Measurements from ENCODE around the gene BACE2.
"Not testable (repeated sequence)": the region's sequence is repeated elsewhere in the genome, so short reads cannot be mapped to it uniquely, and the experiment has no call there.

BACE2 gene

DNA sequence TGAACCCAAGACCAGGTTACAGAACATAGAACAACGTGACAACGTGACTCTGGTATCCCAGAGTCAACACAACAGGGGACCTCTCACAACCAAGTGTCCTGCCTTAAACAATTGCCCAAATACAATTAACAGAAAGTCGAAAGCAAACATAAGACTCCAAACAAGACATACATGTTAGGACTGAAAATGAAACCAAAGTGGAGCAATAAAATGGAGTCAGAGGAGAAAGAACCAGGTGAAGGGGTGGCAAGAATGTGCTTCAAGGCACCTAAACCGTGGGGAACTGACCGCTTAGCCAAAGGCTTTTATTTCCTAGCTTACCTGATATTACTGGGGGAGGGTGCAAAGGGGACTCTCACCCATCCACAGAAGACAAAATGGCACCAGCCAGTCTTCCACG lies 17.8 kb downstream of the BACE2 start:
- DNase-seq (ENCODE audit: low read depth): no peak

DNA sequence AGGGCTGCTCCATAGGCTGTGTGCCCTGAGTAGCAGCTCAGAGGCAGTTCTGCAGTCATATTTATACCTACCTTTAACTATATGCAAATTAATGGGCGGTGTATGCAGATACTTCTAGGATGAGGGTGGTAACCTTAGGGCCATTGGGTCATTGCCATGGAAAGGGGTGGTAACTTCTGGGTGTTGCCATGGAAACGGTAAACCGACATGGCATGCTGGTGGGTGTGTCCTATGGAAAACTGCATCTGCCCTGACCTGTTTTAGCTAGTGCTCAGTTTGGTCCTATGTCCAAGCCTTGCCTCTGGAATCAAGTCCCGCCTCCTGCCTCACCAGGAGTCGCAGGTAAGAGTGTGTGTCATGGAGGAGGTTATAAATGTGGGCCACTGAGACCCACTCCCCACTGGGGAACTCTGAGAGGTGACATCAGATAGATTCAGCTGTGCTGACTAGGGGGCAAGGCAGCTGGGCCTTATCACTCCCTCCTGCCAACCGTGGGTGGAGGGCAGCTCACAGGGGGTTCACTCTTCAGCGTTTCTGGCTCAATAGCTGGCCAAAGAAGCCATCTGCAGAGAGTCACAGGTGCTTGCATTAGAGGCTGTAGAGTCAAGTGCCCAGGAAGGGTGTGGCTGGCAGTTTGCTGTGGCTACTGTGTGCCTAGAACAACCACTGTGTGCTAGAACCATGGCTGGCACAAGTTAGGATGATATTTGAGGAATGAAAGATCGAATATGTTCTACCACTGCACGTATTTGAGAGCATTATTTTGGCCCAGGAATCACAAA lies 19.0 kb downstream of the BACE2 start:
- DNase-seq (ENCODE audit: low read depth): no peak

DNA sequence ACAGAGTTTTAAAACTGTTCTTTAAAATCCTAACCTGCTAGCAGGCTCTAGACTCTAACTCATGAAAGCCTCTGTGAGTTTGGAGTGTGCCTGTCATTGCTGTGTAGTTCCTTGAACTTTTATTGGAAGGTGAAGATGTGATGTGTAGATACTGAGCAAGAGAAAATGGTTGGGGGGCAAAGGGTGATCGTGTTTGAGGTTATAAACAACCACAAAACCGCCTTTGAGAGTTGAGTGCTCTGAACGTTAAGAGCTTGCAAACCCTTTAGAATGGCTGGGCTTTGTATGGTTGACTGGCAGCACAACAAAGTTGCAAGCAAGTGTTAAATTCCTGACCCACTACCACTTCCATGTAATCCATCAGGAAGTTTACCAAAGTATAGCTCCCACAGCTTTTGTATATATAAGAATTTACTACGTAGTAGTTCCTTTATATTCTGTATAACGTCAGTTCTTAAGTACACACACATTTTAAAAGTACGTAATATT lies 19.6 kb downstream of the BACE2 start:
- no peak for DNase-seq (ENCODE audit: low read depth)

DNA sequence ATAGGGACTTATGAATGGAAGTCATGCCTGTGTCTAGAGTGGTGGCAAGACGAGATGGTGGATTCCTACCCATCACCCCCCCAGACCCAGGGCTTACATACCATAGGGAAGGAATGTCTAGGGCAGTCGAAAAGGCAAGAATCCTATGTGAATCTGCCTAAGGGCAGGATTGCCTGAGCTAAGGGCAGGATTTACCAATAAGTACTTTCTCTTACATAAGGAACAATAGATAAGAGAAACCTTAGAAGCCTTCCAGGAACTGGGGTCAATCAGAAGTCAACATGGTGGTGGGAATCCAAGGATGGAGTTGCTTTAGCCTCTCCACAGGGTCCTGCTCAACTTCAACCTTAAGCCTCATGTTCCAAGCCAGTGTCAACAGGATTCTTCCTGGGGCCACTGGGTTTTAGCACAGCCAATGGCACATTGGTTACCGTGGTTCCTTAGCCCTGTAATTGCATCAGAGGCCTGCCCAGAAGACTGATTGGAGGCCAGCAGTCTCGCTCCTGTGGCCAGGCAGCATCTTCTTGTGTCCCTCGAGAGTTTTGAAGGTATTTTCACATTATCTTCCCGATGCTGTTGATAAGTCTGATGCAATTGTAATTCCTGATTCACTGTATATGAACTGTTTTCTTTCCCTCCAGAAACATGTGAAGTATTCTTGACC lies 20.7 kb downstream of the BACE2 start:
- DNase-seq (ENCODE audit: low read depth): no peak

DNA sequence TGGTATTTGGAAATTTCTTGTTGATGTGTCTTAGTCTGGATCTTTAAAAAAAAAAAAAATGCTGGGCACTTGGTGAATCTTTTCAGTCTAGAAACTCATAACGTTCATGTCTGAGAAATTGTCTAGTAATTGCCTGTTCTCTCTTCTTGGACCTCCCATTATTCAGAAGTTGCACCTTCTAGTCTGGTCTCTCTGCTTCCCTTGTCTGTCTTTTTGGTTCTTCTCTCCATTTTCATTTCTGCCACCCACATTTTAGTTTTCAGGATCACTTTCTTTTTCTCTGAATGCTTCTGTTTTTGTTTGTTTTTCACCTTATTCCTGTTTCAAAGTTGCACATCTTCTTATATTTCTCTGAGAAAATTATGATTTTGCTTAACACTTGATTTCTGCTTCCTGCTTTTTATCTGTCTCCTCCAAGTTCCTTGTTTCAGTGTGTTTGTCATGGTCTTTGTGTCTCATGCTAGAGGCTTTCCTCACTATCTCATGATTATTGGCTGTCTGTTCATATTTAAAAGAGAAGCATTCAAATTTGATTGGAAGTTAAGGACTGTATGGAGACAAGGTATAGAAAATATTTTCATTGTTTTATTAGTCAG lies 21.3 kb downstream of the BACE2 start:
- DNase-seq (ENCODE audit: low read depth): no peak

DNA sequence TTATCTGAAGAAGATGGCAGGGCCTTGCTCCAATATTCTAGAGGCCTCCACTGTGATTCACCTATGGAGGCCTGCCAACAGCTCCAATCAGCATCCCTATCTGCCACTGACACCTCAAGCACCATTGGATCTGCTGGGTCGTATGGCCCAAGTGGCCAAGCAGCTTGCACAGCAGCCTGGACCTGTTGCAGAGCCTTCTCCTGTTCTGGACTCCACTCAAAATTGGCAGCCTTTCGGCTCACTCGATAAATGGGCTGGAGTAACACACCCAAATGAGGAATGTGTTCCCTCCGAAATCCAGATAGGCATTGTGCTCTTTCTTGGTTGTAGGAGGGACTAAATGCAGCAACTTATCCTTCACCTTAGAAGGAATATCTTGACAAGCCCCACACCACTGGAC lies 24.6 kb downstream of the BACE2 start:
- DNase-seq (ENCODE audit: low read depth): not testable (repeated sequence)

DNA sequence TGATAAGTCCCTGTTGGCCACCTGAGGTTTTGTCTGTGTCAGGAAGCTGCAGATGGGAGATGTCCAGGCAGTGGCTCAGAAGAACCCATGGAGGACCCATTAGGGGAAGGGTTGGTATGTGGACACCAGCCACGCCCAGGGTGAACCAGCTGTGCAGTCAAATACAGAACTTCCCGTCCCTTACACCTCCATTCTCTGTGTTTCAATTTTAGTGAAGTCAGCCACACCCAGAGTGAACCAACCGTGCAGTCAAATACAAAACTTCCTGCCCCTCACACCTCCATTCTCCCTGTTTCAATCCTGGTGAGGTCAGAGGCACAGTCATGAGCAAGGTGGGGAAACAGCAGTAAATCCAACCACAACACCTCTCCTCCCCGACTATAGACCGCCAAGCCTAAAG lies 27.4 kb downstream of the BACE2 start:
- no peak for DNase-seq (ENCODE audit: low read depth)

DNA sequence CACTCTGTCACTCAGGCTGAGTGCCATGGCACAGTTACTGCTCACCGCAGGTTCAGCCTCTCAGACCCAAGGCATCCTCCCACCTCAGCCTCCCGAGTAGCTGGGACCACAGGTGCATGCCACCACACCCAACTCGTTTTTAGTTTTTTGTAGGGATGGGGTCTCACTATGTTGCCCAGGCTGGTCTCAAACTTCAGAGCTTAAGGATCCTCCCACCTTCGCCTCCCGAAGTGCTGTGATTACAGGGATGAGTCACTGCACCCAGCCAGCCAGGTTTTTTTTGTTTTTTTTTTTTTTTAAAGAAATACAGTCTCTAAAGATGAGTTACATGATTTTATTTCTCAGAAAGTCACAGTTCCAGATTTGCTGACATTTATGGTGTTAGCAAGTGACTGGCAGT lies 29.0 kb downstream of the BACE2 start:
- no peak for DNase-seq (ENCODE audit: low read depth)

DNA sequence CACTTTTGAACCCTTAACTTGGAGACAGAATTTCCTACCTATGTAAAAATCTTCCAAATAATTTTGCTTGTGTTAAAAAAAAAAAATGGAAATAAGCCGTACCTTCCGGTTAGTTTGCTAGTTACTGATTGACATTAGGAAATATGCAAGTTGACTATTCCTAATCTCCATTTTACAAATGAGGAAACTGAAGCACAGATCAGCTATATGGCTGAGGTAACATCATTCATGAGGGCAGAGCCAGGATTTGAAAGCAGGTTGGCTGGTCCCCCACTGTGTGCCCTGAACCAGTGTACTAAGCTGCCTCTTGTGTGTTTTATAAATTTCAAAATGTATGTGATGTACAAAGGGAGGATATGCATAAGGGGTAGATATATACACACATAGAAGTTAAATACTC lies 29.6 kb downstream of the BACE2 start:
- no peak for DNase-seq (ENCODE audit: low read depth)

DNA sequence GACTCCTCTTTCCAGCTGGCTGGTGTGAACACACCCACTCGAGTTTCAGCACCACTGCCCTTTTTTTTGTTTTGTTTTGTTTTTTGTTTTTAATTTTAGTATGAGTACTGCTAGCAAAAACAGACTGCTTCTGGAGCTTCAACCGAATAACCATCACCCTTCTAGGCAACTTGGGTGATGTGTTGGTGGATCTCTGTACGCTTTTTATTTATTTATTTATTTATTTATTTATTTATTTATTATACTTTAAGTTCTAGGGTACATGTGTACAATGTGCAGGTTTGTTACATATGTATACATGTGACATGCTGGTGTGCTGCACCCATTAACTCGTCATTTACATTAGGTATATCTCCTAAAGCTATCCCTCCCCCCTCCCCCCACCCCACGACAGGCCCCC lies 30.7 kb downstream of the BACE2 start:
- DNase-seq (ENCODE audit: low read depth): not testable (repeated sequence)

DNA sequence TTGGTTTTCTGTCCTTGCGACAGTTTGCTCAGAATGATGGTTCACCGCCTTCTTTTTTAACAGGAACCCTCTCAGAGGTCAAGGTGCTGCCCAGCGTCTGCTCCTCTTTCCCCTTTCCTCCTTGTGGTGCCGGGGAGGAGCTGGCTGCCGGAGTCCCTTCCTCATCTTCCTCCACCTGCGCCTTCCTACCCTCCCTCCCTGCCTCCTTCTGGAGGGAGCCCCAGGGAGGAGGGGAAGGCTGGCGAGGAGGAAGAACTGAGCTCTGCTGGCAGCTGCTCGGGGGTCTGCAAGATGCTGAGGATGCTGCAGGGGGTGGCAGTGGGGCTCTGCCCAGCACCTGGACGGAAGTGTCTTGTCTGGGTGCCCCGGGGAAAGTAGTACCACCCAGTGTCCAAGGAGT lies 31.2 kb downstream of the BACE2 start:
- no peak for DNase-seq (ENCODE audit: low read depth)

DNA sequence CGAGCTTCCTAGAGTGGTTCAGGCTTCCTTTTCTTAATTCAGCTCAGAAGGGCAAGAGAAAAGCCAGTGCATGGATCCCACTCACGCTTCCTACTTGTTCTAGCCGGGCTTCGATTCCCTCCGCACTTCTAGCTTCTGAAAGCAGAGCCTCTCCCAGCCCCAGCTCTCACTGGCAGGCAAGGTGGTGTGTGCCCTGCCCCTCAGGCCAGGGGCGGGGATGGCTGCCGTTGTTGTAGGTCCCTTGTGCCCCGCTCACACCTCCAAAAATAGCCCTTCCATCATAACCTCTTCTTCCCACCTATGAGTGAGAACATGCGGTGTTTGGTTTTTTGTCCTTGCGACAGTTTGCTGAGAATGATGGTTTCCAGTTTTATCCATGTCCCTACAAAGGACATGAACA lies 31.6 kb downstream of the BACE2 start:
- no peak for DNase-seq (ENCODE audit: low read depth)

DNA sequence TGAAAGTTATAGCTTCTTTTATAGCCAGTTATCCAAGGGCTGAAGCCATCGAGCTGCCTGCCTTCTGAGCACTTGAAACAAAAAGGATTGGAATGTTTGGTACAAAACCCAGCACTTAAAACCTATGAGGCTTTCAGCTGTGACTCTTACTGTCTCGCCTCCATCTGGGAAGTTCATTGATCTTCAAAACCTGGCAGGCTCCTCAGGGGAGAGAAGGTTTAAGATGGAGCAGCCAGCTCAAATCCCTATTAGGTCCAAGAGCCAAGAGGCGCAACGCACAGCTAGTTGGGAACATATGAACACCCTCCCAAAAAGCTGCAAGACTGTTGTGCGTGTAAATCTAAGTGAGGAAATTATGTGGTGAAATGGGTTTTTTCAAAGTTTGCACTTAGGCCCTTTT lies 33.4 kb downstream of the BACE2 start:
- DNase-seq (ENCODE audit: low read depth): no peak

DNA sequence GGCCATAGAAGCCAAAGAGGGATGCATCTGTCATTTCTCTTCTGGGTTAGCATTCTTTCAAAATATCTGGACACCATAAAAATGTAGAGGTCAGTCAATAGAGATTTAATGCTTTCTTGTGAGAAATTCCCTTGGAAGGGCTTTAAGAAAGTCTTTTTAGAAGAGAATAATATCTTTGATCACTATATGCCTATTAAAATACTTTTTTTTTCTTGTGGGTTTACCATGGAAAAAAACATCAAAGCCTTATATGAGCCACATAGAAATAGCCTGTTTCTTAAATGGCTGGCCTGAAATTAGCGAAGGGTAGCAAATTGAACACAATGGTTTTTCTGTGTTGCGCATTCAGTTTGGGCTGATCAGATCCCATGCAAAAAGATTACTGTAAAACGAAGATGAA lies 36.8 kb downstream of the BACE2 start:
- DNase-seq (ENCODE audit: low read depth): no peak

DNA sequence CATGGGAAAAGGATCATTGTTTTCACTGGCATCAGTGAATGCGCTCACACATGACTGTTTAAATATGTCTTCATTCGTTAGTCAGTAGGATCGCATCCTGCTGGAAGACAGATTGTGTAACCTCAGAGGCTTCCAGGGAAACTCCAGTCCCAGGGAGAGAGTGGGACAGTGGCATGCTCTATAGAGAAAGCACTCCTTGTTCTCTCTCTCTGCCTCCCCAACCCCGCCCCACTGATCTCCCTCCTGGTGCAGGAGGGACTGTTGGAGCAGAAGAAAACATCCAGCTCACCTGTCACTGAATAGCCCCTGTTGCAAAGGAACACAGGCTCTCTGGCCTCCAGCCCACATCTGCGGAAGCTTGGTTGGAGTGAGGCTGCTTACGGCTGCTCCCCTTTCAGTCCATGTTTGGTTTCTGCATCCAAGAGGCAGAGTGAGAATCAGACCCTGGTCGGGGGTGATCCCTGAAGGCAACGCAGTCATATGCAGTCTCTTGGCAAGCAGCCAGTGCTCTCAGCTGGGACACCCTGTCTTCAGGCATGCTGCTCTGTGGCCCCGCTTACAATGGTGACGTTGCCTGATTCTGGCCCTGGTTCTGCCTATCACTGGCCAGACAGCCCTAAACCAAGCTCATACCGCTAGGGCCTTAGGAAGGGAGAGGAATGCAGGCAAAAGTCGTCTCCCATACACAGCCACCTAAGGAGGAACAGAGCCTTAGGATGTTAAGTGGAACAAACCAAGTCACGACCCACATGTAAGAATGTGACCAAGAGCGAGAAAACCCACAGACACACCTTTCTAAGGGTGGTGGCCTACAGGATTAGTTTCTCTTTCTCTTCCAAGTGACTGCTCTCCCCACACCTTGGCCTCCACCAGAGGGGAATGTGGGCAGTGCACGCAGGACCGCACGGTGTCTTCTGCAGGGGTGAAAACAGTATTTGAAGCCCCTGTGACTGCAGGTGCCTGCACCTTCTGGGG lies 39.7 kb downstream of the BACE2 start:
- no peak for DNase-seq (ENCODE audit: low read depth)

DNA sequence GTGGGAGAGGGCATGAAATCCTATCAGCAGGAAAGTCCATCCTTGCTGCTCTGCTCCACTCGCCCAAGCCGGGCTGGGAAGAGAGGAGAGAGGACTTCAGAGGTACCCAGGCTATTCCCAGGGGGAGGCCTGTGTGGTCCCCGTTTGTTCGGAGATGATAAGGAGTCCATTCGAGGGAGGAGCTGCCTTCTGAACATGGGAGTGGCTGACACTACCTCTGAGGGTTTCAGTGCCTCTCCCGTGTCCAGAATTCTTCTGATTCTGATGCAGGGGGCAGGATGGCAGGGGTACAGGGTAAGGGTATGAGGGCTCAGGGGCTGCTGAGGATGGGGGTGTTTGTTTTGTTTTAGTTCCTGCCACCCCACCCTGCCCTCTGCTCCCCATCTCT lies 40.4 kb downstream of the BACE2 start:
- DNase-seq (ENCODE audit: low read depth): no peak

DNA sequence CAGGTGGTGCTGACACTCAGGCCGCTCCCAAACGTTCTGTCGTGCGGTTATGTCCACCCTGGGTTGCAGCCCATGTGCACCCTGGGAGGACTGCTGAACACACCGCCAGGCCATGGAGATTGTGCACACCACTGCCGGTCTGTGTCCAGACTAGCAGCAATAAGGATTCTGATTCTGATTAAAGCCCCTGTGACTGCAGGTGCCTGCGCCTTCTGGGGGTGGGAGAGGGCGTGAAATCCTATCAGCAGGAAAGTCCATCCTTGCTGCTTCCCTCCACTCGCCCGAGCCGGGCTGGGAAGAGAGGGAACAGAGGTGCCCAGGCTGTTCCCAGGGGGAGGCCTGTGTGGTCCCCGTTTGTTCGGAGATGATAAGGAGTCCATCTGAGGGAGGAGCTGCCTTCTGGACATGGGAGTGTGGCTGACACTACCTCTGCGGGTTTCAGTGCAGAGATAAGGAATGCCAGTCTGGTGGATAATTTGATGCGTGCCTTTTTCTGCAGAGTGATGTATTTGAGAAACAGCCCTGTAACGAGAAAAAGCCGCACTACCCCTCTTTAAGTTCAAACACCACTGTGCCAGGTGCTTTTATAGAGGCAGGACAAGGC lies 41.2 kb downstream of the BACE2 start:
- no peak for DNase-seq (ENCODE audit: low read depth)

DNA sequence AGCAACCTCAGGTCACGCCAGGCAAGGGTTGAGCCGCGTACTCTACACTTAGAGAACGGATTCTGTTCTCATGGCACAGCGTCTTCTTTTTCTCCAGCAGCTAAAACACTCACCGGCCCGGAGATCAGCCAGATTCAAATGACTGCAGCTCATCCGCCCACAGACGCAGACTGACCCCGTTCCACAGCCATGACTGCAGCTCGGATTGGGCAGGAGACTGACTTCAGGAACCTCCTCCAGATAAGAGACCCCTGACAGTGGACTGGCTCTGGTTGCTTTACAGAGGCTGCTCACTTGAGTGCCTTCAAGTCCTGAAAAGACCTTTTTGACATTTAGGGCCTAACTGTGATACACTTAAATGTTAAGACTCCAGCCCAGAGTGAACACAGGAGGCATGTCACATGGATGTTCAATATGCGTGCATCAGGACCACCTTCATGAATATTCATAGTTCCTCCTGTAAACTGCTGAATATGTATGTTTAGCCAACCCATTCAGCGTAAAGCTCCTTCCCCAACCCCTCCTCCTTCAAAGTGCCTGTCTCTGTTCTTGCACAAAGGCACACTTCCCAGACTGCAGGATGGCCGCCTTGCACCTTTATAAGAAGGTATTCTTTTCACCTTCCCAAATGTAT lies 42.6 kb downstream of the BACE2 start:
- DNase-seq (ENCODE audit: low read depth): no peak

DNA sequence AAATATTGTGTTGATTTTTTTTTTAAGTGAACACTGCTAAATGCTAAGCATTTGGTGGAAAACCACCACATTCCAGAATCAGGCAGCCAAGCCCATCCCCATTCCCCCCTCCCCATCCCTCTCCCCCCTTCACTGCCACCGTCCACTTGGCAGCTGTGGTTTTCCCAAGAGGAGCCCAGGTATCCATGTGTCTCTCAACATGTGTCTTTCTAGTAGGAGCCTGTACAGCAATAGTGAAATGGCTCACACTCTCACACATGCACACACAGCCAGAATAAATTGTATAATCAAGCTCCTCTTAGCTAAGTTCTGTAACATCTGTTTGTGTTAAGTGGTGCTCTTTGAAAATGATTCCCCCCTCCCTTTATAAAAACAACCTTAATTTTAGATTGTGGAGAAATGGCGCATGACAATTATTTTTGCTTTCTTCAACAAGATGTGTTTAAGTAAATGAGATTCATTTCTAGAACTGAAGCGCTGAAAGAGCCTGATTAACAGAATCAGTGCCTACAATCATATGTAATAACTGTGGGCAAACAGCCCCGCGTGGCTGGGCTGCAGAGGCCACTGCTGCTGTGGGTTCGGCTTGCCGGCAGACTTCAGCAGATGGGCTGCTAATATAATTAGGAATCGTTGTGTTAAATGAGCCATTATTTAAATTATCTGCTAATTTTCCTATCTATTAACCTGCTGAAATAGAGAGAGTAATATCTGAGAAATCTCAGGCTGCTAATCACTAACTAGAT lies 43.3 kb downstream of the BACE2 start:
- DNase-seq (ENCODE audit: low read depth): no peak

DNA sequence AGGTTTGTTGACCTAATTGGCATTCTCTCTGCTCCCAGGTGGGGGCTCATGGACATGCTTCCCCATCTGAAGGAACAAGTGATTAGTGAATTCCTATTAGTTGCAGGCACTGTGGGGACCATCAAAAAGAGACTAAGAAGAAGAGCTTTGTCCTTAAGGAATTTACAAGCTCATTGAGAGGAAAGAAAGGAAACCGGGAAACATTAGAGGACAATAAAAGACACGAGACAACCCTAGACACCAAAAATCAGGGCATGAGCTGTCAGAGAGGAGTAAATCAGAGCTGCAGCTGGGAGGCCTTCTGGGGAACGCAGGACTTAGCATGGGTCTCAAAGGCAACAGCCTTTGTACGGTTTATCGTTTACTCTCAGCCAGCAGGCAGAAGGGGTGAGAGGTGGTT lies 45.1 kb downstream of the BACE2 start:
- no peak for DNase-seq (ENCODE audit: low read depth)
